HG03196 (cell line): ENCODE results near the gene GBF1.
"Not testable (repeated sequence)": the region's sequence is repeated elsewhere in the genome, so short reads cannot be mapped to it uniquely, and the experiment has no call there.

Source experiments
- ATAC-seq: cut with Tn5 transposase; IDR thresholded peaks from one replicate; pipeline ENCODE4 v1.9.1; 2021; ENCODE audit not compliant: unreplicated experiment

Gene GBF1

DNA sequence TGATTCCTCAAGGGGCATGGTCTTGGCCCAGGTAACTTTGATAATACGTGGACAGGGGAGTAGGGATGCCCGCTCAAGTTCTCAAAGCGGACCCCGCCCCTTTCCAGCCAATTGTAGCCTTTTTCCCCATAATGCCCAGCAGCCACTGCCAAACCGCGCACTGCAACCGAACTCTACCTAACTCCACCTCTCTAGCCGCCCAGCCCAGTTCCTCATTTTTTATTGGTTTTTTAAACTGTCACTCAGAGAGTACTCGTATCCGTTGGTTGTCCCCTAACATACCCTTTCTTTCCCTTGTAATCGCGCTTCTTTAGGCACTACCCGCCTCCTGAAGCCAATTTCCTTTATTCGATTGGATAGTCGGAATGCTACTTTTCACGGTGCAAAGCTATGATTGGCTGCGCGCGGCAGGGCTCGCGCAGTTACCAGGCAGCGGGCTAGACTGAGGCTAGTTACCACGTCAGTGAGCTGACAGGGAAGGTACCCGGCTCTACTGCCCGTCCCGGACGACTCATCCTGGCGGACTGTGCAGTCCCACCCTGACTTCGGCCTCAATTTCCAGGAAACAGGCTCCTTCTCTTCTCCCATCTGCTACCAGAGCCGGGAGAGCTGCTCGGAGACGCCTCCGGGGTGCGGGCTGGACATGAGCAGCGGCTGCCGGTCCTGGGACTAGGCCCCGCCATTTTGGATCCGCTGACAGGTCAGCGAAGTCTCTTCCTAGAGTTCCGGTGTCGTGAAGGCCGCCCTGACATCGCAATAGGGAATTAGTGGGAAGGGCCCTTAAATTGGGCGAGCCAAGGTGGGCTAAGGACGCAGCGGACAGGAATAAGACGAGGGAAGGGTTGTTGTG lies at the start of gene GBF1:
TSS of gene GBF1 (plus strand) at position 451 of the 850 bp plus-strand sequence. CDS start 13,407 bp downstream, outside the sequence.
- ATAC-seq, result peak; percentile 88

- no peak for ATAC-seq
These were observed 48.4 kb upstream of the GBF1 start for GRCh38 chr10:102196893-102197292.

DNA sequence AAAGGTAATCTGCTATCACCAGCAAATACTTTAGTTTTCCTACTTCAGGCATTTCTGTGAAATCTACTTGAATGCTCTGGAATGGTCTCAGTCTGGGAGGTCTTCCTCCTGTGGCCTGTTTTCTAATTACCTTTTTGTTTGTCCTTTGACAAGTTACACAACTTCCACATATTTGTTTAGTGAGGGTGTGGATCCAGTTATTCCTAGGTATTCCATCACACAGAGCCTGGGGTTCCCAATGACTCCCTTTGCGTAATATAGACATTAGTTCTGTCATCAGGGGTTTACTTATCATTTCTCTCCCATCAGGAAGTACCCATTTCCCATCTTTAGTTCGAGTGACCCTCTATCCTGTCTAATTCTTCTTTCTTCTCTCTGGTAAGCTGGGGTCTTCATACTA lies 47.3 kb upstream of the GBF1 start:
- no peak for ATAC-seq

DNA sequence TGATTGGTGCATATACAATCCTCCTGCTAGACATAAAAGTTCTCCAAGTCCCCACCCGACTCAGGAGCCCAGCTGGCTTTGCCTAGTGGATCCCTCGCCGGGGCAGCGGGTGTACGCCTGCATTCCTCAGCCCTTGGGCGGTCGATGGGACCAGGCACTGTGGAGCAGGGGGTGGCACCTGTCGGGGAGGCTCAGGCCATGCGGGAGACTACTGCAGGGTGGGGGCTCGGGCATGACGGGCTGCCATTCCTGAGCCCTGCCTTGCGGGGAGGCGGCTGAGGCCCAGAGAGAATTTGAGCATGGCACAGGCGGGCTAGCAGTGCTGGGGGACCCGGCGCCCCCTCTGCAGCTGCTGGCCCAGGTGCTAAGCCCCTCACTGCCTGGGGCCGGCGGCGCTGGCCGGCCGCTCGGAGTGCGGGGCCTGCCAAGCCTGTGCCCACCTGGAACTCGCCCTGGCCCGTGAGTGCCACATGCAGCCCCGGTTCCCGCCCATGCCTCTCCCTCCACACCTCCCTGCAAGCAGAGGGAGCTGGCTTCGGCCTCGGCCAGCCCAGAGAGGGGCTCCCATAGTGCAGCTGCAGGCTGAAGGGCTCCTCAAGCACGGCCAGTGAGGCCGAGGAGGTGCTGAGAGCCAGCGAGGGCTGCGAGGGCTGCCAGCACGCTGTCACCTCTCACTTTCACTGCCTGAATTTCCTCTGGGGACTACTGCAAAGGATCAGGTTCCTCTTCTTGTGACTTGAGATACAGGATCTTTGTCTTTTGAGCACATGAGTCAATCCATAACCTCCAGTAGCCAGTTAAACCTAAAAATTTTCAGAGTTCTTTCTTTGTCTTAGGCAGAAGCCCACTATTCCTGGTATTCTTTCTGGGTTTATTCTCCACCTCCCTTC lies 44.3 kb upstream of the GBF1 start:
- no peak for ATAC-seq

DNA sequence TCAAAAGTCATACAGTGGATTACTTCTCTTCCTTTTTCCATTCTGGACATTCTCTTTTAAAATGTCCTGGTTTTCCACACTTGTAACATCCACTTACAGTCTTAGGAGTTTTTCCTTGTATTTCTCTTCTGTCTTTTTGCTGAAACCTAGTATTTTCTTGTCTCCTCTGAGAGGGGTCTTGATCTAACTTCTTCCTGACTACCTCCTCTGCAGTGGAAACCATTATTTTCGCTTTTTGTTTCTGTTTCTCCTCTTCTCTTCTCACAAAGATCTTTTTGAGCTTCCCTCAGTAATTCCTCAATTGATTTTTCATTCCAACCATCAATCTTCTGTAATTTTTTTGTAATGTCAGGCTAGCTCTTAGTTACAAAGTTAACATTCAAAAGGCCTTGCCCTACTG lies 42.9 kb upstream of the GBF1 start:
- ATAC-seq, result no peak

DNA sequence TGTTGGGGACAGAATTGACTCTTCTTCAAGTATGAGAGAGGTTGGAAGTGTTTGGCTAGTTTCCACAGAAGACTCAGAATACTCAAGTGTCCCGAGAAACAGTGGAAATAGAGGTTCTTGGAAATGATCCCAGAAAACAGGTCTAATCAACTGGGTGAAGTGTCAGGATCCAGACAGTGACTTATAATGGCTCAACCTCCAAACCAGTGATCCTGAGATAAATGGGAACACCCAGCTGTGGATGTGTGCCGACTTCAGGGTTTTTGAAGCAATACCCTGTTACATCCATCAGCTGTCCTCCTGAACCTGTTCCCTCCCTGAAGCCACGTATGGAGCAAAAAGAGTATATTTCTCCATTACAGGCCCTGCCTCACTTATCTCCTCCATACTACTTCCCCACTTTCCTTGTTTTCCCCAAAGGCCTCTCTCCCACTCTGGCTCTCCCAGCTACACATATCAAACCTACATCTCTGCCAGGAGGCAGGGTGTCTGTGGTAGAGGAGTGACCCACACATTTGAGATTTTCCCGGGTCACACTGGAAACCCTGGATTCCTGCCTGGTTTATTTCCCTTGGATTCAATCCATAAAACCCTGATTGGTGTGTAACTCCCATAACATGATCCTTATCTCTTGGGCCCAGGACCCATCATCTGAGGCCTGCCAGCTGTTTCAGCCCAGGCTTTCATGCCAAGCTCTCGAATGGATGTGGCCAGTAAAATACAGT lies 36.9 kb upstream of the GBF1 start:
- ATAC-seq, result no peak

GRCh38 chr10:102211615-102212299 lies 33.6 kb upstream of the GBF1 start:
- ATAC-seq, result no peak

- not testable (repeated sequence) for ATAC-seq
These were observed 31.7 kb upstream of the GBF1 start for GRCh38 chr10:102213599-102213998.

DNA sequence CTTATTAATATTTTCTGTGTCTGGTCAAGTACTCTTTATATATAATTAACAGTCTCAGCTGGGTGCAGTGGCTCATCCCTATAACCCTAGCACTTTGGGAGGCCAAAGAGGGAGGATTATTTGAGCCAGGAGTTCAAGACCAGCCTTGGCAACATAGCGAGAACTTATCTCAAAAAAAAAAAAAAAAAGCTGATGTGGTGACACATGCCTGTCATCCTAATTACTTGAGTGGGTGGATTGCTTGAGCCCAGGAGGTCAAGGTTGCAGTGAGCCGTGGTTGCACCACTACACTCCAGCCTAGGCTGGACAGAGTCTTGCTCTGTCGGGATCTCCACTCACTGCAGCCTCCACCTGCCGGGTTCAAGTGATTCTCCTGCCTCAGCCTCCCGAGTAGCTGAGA lies 26.0 kb upstream of the GBF1 start:
- ATAC-seq, result no peak

DNA sequence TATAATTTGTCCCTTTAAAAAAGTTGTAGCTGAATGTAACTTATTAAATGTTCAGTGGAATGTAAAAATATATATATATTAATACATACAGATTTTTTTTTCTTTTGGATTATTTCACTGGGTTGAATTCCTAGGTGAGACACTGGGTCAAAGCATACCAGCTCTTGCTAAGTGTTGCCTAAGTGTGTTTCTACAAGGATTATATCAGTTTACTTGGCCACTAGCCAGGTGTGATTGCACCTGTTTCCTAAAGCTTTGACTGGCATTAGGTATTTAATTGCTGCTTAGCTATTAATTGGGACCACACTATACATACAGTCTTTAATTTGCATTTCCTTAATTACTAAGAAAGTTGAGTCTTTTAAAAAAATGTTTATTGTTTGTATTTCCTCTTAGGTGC lies 24.7 kb upstream of the GBF1 start:
- ATAC-seq, result no peak

DNA sequence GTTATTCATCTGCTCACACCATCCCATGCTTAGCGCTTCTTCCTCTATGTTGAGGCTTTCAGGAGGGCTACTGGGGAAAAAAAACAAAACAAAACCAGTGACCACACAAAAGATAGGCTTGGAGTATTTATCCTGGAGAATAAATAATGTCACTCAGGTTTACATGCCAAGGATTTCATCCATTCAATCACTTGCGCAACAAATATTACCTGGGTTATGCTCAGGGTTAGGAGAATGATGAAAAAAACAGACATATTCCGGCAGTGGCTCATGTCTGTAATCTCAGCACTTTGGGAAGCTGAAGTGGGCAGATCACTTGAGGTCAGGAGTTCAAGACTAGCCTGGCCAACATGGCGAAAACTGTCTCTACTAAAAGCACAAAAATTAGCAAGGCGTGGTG lies 22.5 kb upstream of the GBF1 start:
- ATAC-seq, result no peak

DNA sequence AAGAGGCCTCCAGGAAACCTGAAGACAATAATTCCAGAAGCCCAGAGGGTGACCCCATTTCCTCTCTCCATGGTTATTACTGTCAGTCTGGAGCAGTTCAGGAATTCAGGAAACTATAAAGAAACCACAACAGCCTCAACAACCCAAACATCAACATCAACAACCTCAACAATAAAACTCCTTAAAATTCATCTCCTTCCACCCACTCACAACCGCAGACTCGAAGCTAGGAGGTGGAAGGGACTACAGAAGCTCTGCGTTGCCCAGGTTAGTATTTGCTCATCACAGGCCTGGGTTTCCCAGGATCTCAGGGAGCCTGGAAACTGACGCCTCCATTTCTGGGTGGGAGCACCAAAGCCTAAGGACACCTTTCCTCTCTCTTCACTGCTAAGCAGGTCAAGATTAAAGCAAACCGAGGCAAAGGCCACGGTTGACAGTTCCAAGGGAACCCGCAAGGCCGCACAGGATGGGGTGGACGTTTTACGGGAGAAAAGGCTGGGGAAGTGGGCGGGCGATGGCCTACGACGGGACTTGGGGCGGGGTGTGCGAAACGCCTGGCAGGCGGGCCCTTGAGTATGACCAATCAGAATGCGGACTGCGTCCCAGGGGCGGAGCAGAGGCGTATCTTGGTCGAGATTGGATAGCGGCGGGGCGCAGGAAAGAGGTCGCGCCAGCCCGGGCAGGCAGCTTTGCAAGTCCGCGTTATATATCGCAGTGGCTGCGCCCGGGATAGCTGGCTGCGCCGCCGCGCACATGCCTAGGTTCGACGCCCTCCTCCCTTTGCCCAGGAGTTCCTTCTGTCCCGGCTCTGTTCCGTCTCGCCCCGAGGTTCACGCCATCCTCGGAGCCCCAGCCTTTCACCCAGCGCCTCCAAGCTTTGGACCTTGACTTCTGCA lies 19.4 kb upstream of the GBF1 start, which contains the start of gene ELOVL3:
TSS of gene ELOVL3 (plus strand) at position 654 of the 896 bp plus-strand sequence. CDS start 250 bp downstream, outside the sequence.
- ATAC-seq, result peak; percentile 69

GRCh38 chr10:102226542-102226870 lies 18.8 kb upstream of the GBF1 start:
- no peak for ATAC-seq

DNA sequence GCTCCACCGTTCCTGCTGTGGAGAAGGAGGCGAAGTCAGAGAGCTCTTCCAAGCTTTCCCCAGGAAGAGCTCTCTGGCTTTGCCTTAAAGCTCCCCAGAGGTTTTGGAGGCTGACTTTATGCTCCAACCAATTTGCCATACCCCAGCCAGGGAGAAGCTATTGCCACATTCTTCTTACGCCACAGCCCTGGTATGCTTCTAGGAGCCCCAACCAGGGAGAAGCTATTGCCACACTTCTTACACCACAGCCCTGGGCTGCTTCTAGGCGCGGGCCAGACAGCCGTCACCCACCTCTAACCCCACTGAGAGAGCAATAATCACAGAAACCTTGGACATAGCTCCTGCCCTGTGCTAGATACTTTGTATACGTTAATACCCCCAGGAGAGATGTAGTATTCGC lies 18.3 kb upstream of the GBF1 start:
- no peak for ATAC-seq

DNA sequence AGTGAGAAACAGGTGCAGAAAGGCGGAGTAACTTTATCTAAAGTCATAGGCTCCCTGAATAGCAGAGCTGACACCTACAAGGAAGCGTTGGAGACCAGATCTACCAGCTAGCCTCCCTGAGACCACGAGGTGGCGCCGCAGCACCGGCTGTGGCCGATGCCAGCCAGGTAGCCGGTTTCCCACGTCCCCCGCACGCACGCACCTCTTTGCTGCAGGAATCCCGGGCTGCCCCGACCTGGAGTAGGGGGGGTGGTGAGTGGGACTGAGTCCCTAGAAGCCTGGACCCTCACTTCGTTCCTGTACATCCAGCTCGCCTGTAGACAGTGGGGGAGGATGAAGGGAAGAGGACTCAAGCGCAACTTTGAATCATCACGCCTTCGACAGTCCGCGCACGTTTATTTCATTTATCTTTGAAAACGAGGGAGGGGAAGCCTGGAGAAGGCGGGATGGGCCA lies 15.5 kb upstream of the GBF1 start:
- no peak for ATAC-seq

GRCh38 chr10:102230264-102230860 lies 15.0 kb upstream of the GBF1 start:
- ATAC-seq, result no peak

DNA sequence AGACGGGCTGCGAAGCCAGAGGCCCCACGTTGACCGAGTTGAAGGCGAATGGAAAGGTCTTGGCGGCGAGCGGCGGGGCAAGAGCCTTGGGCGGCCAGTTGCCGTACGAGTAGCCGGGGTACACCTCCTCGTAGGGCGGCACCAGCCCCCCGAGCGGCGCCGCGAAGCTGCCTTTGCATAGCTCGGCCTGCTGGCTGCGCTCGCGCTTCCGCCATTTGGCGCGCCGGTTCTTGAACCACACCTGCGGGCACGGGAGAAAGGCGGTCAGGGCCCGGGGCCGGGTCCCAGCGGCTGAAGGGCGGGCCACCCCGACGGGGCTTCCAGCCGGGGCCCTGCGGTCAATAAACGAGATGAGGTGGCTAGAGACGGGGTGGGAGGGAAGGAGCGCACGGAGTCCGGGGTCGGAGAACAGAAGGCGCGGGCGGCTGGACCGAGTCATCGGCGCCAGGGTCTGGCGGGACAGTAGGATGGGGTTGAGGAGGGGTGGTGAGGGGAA lies 14.4 kb upstream of the GBF1 start:
- no peak for ATAC-seq

GRCh38 chr10:102231357-102232318 lies 13.7 kb upstream of the GBF1 start:
- no peak for ATAC-seq
